Uterus (tissue), 4 donors: ENCODE measurements around the gene ARID3C. TPM values are rescaled to one million over a fixed set of nuclear protein-coding genes. Genes with fewer than 3 reads are reported as not detected.

Experiments used
- DNase-seq, 2 donors: peaks; one replicate each; pipeline ENCODE4 v3.0.0-alpha.2; 2019 to 2020
- H3K27ac ChIP-seq, 2 donors: fragments of 200-600 bp; sonication (generic); 1 replicate in 1 of 2; 2 replicates in 1 of 2; pipeline ENCODE4 v1.5.1; 2016 to 2018
- H3K27me3 ChIP-seq, 2 donors: fragments of 200-600 bp; sonication (generic); one replicate each; pipeline ENCODE4 v1.5.1; 2018 to 2019; ENCODE audit warnings: control low read depth in 1 of 2
- H3K36me3 ChIP-seq, 2 donors: fragments of 200-600 bp; sonication (generic); one replicate each; pipeline ENCODE4 v1.5.1; 2019; ENCODE audit warnings: control low read depth in 1 of 2
- H3K4me1 ChIP-seq, 2 donors: fragments of 200-600 bp; sonication (generic); one replicate each; pipeline ENCODE4 v1.5.1; 2018 to 2019; ENCODE audit warnings: control low read depth in 1 of 2
- H3K4me3 ChIP-seq, 2 donors: fragments of 200-600 bp; sonication (generic); 1 replicate in 1 of 2; 2 replicates in 1 of 2; pipeline ENCODE4 v1.5.1; 2018 to 2019; ENCODE audit warnings: mild to moderate bottlenecking in 1 of 2
- H3K9me3 ChIP-seq, 2 donors: fragments of 200-600 bp; sonication (generic); one replicate each; pipeline ENCODE4 v1.5.1; 2019; ENCODE audit warnings: control low read depth in 1 of 2
- CTCF ChIP-seq, 4 experiments: fragments of 200-600 bp in 2 of 4; fragments of 450-650 bp in 2 of 4; sonication (generic) in 2 of 4; IDR thresholded peaks; one replicate each; pipeline ENCODE4 v1.5.1; 2016 to 2019; ENCODE audit warnings: antibody characterized with exemption in 4 of 4, mild to moderate bottlenecking in 2 of 4, moderate library complexity in 1 of 4
- POLR2A ChIP-seq, 2 donors: fragments of 450-650 bp; IDR thresholded peaks; one replicate each; pipeline ENCODE4 v1.6.1; 2016; ENCODE audit warnings: antibody characterized with exemption in 2 of 2, mild to moderate bottlenecking in 1 of 2, moderate library complexity in 1 of 2
- intact Hi-C: fragments of 100-400 bp; cut with DNase I; formaldehyde crosslinking; loops from one replicate; pipeline ENCODE4 v1.15.1; 2023; ENCODE audit warnings: low total_unique reads
- total RNA-seq, 4 donors: library from RNA; depleted of rRNA in 3 of 4; stranded (reverse); fragments of >200 nt in 3 of 4; gene quantifications; one replicate each; pipeline versions ENCODE4 v1.1.0 to v1.2.4, GENCODE V29; 2014 to 2023
- donor health status: DM: yes; HTN: yes; CAD: no.

ARID3C gene
- total RNA-seq, 4 donors from 2014 or later: 0.35 to 0.82 TPM; not detected in 2

GRCh38 chr9:34575862-34576596 lies 52.8 kb downstream of the ARID3C start:
- H3K9me3 ChIP-seq: no peaks in the 10 kb centered on the region
- H3K4me3 ChIP-seq: no peak overlapping the region
- no peak for DNase-seq
- intact Hi-C loops: no loop called here
- H3K4me1 ChIP-seq: peaks cover 0 to 9% of the 10 kb centered on the region in 2 donors
- no peak for TF ChIP-seq CTCF (IDR thresholded peaks at IDR 0.05)
- H3K27ac ChIP-seq: no peak overlapping the region
- H3K36me3 ChIP-seq: no peaks in the 10 kb centered on the region
- no peaks in the 10 kb centered on the region for H3K27me3 ChIP-seq

GRCh38 chr9:34575241-34575640 lies 53.6 kb downstream of the ARID3C start:
- Histone ChIP-seq H3K4me3 (no peak overlapping the region), H3K27me3 (no peaks in the 10 kb centered on the region), H3K36me3 (no peaks in the 10 kb centered on the region), H3K4me1 (peaks cover 0 to 9% of the 10 kb centered on the region in 2 donors), H3K9me3 (no peaks in the 10 kb centered on the region), H3K27ac (no peak overlapping the region)
- intact Hi-C loops: no loop called here
- TF ChIP-seq CTCF (IDR thresholded peaks at IDR 0.05) (no peak), POLR2A (IDR thresholded peaks at IDR 0.05) (no peak)
- no peak for DNase-seq

GRCh38 chr9:34574571-34574970 lies 54.3 kb downstream of the ARID3C start:
- Histone ChIP-seq H3K27ac (no peak overlapping the region), H3K27me3 (no peaks in the 10 kb centered on the region), H3K4me3 (no peak overlapping the region), H3K9me3 (no peaks in the 10 kb centered on the region), H3K36me3 (no peaks in the 10 kb centered on the region), H3K4me1 (peaks cover 0 to 9% of the 10 kb centered on the region in 2 donors)
- TF ChIP-seq POLR2A (IDR thresholded peaks at IDR 0.05) (no peak), CTCF (IDR thresholded peaks at IDR 0.05) (no peak)
- no peak for DNase-seq
- intact Hi-C loops: no loop called here

GRCh38 chr9:34573599-34574325 lies 55.1 kb downstream of the ARID3C start:
- TF ChIP-seq POLR2A (IDR thresholded peaks at IDR 0.05) (no peak), CTCF (IDR thresholded peaks at IDR 0.05) (no peak)
- intact Hi-C loops: no loop called here
- no peak overlapping the region for H3K27ac ChIP-seq
- H3K36me3 ChIP-seq: no peaks in the 10 kb centered on the region
- H3K4me3 ChIP-seq: no peak overlapping the region
- DNase-seq: no peak
- no peaks in the 10 kb centered on the region for H3K9me3 ChIP-seq
- H3K4me1 ChIP-seq: peaks cover 0 to 9% of the 10 kb centered on the region in 2 donors
- H3K27me3 ChIP-seq: no peaks in the 10 kb centered on the region

GRCh38 chr9:34572628-34573027 lies 56.2 kb downstream of the ARID3C start:
- no peak for DNase-seq
- Histone ChIP-seq H3K4me3 (no peak overlapping the region), H3K4me1 (peaks cover 0 to 1% of the 10 kb centered on the region in 2 donors), H3K9me3 (no peaks in the 10 kb centered on the region), H3K36me3 (no peaks in the 10 kb centered on the region), H3K27ac (no peak overlapping the region), H3K27me3 (no peaks in the 10 kb centered on the region)
- intact Hi-C loops: no loop called here
- TF ChIP-seq POLR2A (IDR thresholded peaks at IDR 0.05) (no peak), CTCF (IDR thresholded peaks at IDR 0.05) (no peak)
